Measurements from ENCODE around the gene INO80C.

Gene INO80C

DNA sequence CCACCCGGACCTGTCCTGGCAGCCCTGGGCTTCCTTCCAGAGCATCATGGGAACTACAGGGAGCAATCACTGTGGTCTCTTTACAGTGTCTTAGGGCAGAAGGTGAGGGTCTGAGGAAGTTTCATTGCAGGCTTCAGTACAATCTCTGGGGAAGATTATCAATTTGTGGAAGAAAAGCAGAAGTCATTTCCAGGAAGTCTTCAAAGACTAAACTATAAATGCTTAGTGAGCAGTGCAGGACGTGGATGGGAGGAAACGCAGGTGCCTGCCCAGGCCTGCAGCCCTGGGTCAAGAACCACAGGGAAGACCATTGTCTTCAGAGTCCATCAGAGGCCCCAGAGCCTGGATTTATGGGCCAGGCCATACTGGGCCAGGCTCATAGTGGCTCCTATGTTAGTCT lies 54.3 kb downstream of the INO80C start:
- no peak overlapping the region for H3K27ac ChIP-seq (ENCODE audit: low read length)
- H3K36me3 ChIP-seq (ENCODE audit: control insufficient read depth in 2 of 2, insufficient read depth in 2 of 2, low read length in 2 of 2): no peaks in the 10 kb centered on the region
- no peaks in the 10 kb centered on the region for H3K9me3 ChIP-seq (ENCODE audit: control insufficient read depth in 2 of 2, low read length in 2 of 2)
- H3K27me3 ChIP-seq (ENCODE audit: control insufficient read depth in 1 of 2, insufficient read depth in 2 of 2, low read length in 2 of 2): no peaks in the 10 kb centered on the region
- no peak overlapping the region for H3K4me3 ChIP-seq (ENCODE audit: low read length in 2 of 2)
- H3K4me1 ChIP-seq (ENCODE audit: control insufficient read depth, insufficient read depth, low read length): no peaks in the 10 kb centered on the region
- H3K9ac ChIP-seq (ENCODE audit: low read length in 2 of 2): no peak overlapping the region

DNA sequence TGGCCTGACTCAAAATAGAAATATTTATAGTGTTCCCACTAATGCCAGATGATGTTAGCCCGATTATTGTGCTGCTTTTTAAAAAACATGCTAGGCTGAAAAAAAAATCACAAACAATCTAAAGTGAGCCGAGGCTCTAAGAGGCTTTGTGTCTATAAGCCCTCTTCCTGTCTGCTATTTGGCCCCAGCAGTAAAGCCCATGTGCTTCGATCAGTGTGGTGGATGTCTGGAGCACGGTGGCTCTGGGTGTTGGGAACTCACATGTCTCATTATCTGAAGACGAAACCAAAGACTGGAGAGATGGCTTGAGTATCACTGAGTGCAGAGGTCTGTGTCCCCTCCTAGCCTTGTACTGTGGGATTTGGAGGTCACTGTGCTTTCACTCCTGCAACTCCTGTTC lies 55.1 kb downstream of the INO80C start:
- peak overlapping the region in 1 of 2 donors; percentile 21 for H3K9ac ChIP-seq (ENCODE audit: low read length in 2 of 2)
- H3K4me1 ChIP-seq (ENCODE audit: control insufficient read depth, insufficient read depth, low read length): no peaks in the 10 kb centered on the region
- no peaks in the 10 kb centered on the region for H3K9me3 ChIP-seq (ENCODE audit: control insufficient read depth in 2 of 2, low read length in 2 of 2)
- H3K27ac ChIP-seq (ENCODE audit: low read length): no peak overlapping the region
- no peak overlapping the region for H3K4me3 ChIP-seq (ENCODE audit: low read length in 2 of 2)
- H3K36me3 ChIP-seq (ENCODE audit: control insufficient read depth in 2 of 2, insufficient read depth in 2 of 2, low read length in 2 of 2): no peaks in the 10 kb centered on the region
- no peaks in the 10 kb centered on the region for H3K27me3 ChIP-seq (ENCODE audit: control insufficient read depth in 1 of 2, insufficient read depth in 2 of 2, low read length in 2 of 2)

DNA sequence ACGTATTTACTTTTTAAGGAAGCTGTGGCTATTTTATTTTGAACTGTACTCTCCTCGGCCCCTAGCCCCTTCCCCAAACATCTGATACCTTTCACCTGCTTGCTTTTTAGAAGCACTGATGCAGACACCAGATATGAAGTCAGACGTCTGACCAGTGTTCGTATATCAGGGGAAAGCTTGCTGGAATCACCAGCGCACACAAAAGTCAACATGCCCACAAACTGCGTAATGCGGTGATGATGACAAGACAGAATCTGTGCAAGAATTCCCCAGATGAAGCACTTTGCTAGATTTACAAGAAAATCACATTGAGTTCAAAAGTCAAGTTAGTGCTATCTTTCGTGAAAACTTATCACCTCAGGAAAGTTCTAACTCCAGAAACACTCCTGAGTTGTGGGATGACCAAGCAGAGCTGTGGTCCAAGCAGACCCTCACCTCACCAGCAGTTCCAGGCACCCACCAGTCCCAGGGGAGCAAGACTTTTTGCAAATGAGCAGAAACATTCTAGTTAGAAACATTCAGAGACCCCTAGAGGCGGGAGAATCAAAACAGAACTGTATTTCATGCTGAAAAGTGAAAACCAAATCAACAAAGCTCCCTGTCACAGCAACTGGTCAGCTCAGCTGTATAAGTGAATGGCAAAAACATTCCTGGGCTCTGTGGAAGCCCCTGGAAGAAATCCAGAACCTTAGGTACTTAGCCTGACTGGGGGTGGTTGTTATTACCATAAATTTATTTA lies 55.7 kb downstream of the INO80C start:
- Histone ChIP-seq H3K4me3 (ENCODE audit: low read length in 2 of 2) (no peak overlapping the region), H3K9me3 (ENCODE audit: control insufficient read depth in 2 of 2, low read length in 2 of 2) (no peaks in the 10 kb centered on the region), H3K27me3 (ENCODE audit: control insufficient read depth in 1 of 2, insufficient read depth in 2 of 2, low read length in 2 of 2) (no peaks in the 10 kb centered on the region), H3K27ac (ENCODE audit: low read length) (no peak overlapping the region), H3K4me1 (ENCODE audit: control insufficient read depth, insufficient read depth, low read length) (no peaks in the 10 kb centered on the region), H3K9ac (ENCODE audit: low read length in 2 of 2) (no peak overlapping the region), H3K36me3 (ENCODE audit: control insufficient read depth in 2 of 2, insufficient read depth in 2 of 2, low read length in 2 of 2) (no peaks in the 10 kb centered on the region)

DNA sequence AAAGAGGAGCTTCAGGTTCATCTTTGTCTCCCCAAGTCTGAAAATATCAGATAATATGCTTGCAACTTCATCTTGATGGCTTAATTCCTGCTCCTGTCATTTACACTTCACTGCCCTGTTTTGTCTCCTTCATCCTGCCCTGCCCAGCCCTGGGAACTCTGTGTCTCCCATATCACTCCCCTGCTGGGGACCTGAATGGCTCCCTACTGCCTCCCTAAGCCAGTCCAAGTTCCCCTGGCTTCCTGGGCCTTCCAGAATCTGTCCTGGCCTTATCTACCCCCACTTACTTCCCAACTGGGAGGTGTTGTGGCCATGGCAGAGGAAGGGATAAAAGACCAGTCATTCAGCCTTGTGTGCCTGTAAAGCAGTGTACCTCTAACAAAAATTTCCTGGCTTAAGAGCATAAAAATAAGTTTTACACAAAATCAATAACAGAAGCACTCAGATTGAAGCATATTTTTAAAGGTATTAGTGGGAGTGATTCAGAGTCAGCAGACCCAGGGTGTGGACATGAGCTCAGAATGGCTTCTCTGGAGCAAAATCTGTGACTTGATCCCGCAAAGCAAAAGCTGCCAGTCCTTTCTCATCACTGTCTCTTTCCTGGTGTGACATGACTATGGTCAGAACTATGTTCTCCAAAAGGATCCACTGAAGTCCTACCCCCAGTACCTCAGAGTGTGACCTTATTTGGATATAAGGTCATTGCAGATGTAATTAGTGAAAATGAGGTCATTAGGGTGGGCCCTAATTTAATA lies 59.1 kb downstream of the INO80C start:
- H3K9ac ChIP-seq (ENCODE audit: low read length in 2 of 2): no peak overlapping the region
- H3K36me3 ChIP-seq (ENCODE audit: control insufficient read depth in 2 of 2, insufficient read depth in 2 of 2, low read length in 2 of 2): no peaks in the 10 kb centered on the region
- H3K4me1 ChIP-seq (ENCODE audit: control insufficient read depth, insufficient read depth, low read length): no peaks in the 10 kb centered on the region
- no peak overlapping the region for H3K4me3 ChIP-seq (ENCODE audit: low read length in 2 of 2)
- H3K27ac ChIP-seq (ENCODE audit: low read length): no peak overlapping the region
- no peaks in the 10 kb centered on the region for H3K9me3 ChIP-seq (ENCODE audit: control insufficient read depth in 2 of 2, low read length in 2 of 2)
- no peaks in the 10 kb centered on the region for H3K27me3 ChIP-seq (ENCODE audit: control insufficient read depth in 1 of 2, insufficient read depth in 2 of 2, low read length in 2 of 2)

DNA sequence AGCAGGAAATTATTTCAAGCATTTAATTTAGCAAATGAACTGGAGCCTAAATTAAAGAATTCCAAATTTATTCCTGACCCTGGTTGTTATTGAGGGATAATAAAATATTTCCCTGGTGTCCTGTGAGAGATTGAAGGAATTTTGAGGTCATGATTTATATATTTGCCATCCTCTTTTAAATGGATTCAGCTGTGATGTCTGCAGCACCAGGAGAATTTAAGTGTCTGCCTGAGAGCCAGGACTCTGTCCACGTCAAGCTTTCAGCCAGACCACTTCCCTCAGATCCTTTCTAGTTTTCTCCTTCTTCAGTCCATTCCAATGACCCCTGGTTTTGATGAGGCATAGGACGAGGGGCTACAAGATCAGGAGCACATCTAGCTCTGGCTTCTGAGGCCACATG lies 59.9 kb downstream of the INO80C start:
- Histone ChIP-seq H3K27me3 (ENCODE audit: control insufficient read depth in 1 of 2, insufficient read depth in 2 of 2, low read length in 2 of 2) (no peaks in the 10 kb centered on the region), H3K9ac (ENCODE audit: low read length in 2 of 2) (no peak overlapping the region), H3K4me3 (ENCODE audit: low read length in 2 of 2) (no peak overlapping the region), H3K27ac (ENCODE audit: low read length) (no peak overlapping the region), H3K4me1 (ENCODE audit: control insufficient read depth, insufficient read depth, low read length) (no peaks in the 10 kb centered on the region), H3K36me3 (ENCODE audit: control insufficient read depth in 2 of 2, insufficient read depth in 2 of 2, low read length in 2 of 2) (no peaks in the 10 kb centered on the region), H3K9me3 (ENCODE audit: control insufficient read depth in 2 of 2, low read length in 2 of 2) (no peaks in the 10 kb centered on the region)

DNA sequence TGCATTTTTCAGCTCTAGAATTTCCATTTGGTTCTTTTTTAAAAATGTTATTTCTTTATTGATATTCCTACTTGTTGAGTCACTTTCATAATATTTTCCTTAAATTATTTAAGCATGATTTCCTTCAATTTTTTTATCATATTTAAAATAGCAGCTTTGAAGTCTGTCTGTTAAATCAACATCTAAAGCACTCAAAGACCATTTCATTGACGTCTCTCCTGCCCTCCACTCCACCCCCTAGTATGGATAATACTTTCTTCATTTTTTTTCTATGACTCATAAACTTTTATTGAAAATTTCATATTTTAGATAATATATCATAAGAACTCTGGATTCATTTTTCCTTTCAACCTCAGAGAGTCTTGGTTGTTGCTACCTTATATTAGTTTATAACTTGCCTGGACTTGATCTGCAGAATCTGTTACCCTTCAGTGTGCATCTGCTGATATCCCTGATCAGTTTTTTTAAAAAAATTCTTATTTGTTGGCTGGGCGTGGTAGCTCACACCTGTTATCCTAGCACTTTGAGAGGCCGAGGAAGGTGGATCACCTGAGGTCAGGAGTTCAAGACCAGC lies 61.6 kb downstream of the INO80C start:
- Histone ChIP-seq H3K4me3 (ENCODE audit: low read length in 2 of 2) (no peak overlapping the region), H3K27me3 (ENCODE audit: control insufficient read depth in 1 of 2, insufficient read depth in 2 of 2, low read length in 2 of 2) (no peaks in the 10 kb centered on the region), H3K9me3 (ENCODE audit: control insufficient read depth in 2 of 2, low read length in 2 of 2) (no peaks in the 10 kb centered on the region), H3K4me1 (ENCODE audit: control insufficient read depth, insufficient read depth, low read length) (no peaks in the 10 kb centered on the region), H3K27ac (ENCODE audit: low read length) (no peak overlapping the region), H3K36me3 (ENCODE audit: control insufficient read depth in 2 of 2, insufficient read depth in 2 of 2, low read length in 2 of 2) (no peaks in the 10 kb centered on the region), H3K9ac (ENCODE audit: low read length in 2 of 2) (no peak overlapping the region)

DNA sequence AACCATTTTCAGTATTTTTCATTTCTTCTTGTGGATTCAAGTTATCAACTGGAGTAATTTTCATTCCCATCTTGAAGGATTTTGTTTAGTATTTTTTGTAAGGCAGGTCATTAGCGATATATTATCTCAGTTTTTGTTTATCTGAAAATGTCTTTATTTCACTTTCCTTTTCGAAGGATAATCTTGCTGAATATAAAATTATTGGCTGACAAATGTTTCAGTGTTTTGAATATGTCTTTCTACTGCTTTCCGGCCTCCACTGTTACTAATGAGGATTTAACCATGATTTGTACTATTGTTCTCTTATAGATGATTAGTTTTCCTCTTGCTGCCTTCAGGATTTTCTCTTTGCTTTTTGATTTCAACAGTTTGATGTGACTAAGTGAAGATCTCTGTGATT lies 62.4 kb downstream of the INO80C start:
- Histone ChIP-seq H3K4me1 (ENCODE audit: control insufficient read depth, insufficient read depth, low read length) (no peaks in the 10 kb centered on the region), H3K27ac (ENCODE audit: low read length) (no peak overlapping the region), H3K9ac (ENCODE audit: low read length in 2 of 2) (no peak overlapping the region), H3K4me3 (ENCODE audit: low read length in 2 of 2) (no peak overlapping the region), H3K27me3 (ENCODE audit: control insufficient read depth in 1 of 2, insufficient read depth in 2 of 2, low read length in 2 of 2) (no peaks in the 10 kb centered on the region), H3K9me3 (ENCODE audit: control insufficient read depth in 2 of 2, low read length in 2 of 2) (no peaks in the 10 kb centered on the region), H3K36me3 (ENCODE audit: control insufficient read depth in 2 of 2, insufficient read depth in 2 of 2, low read length in 2 of 2) (no peaks in the 10 kb centered on the region)

DNA sequence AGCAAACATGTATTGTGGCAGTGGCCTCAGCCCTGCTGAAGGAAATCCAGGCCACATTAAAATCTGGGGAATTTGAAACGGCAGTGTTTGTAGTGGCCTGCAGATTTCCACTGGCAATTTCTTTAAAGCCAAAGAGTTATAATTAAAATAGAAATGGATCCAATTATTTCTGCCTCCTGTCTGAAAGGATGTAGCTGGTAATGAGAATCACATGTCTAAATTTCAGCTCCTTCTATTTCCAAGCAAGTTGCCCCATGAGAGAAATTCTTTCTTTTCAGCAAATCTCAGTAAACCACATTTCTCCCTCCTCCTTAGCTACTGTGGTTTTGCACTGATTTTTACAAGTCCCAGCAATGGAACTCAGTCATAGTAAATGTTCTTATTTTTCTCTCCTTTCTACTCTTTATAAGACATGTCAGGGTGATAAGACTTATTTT lies 65.2 kb downstream of the INO80C start:
- no peak overlapping the region for H3K9ac ChIP-seq (ENCODE audit: low read length in 2 of 2)
- no peaks in the 10 kb centered on the region for H3K36me3 ChIP-seq (ENCODE audit: control insufficient read depth in 2 of 2, insufficient read depth in 2 of 2, low read length in 2 of 2)
- no peak overlapping the region for H3K4me3 ChIP-seq (ENCODE audit: low read length in 2 of 2)
- H3K27ac ChIP-seq (ENCODE audit: low read length): peak overlapping the region; percentile 53
- H3K4me1 ChIP-seq (ENCODE audit: control insufficient read depth, insufficient read depth, low read length): no peaks in the 10 kb centered on the region
- H3K9me3 ChIP-seq (ENCODE audit: control insufficient read depth in 2 of 2, low read length in 2 of 2): no peaks in the 10 kb centered on the region
- no peaks in the 10 kb centered on the region for H3K27me3 ChIP-seq (ENCODE audit: control insufficient read depth in 1 of 2, insufficient read depth in 2 of 2, low read length in 2 of 2)

DNA sequence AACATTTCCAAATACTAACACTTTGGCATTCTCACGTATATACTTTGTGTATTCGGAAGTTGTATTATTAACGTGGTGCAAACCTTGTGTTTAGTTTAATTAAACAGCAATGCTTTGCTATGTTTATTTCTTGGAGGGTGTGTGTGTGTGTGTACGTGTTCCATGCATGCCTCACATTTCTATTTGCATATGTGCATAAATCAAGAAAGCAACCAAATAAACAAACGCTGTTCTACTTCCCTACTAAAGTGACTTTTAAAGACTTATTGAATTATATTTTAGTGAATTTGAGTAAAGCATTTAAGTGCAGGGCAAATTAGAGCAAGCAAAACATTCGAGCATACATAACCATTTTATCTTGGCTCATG lies 66.4 kb downstream of the INO80C start:
- Histone ChIP-seq H3K36me3 (ENCODE audit: control insufficient read depth in 2 of 2, insufficient read depth in 2 of 2, low read length in 2 of 2) (no peaks in the 10 kb centered on the region), H3K4me1 (ENCODE audit: control insufficient read depth, insufficient read depth, low read length) (no peaks in the 10 kb centered on the region), H3K9me3 (ENCODE audit: control insufficient read depth in 2 of 2, low read length in 2 of 2) (no peaks in the 10 kb centered on the region), H3K27ac (ENCODE audit: low read length) (no peak overlapping the region), H3K9ac (ENCODE audit: low read length in 2 of 2) (no peak overlapping the region), H3K4me3 (ENCODE audit: low read length in 2 of 2) (no peak overlapping the region), H3K27me3 (ENCODE audit: control insufficient read depth in 1 of 2, insufficient read depth in 2 of 2, low read length in 2 of 2) (no peaks in the 10 kb centered on the region)

DNA sequence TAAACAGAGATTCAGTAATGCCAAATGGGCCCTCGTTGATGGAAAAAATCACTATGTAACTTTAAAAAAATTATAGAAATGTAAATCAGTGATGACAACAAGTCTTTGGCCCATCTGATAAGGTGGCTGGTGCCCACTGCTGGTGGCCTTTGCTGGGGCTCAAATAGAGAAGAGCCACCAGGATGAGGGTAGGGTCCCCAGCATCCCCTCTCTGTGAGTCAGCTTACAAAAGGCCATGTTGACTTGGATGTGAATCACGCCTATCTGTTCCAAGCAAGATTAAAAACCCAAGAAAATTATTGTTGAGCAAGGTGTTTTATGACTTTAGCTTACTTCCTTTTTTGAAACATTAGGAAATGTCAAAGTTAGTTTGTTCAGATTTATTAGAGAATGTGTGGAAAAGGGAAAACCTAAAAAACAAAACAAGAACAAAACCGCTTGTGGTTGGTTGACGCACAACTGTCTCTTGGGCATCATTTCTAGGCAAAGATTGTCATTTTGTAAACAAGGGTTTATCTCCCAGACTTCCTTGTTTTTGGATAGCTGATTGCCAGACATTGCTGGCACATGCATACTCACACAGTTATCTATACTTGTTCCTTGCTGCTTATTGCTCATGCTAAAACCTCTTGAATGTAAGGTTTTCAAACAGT lies 66.9 kb downstream of the INO80C start:
- Histone ChIP-seq H3K36me3 (ENCODE audit: control insufficient read depth in 2 of 2, insufficient read depth in 2 of 2, low read length in 2 of 2) (no peaks in the 10 kb centered on the region), H3K27me3 (ENCODE audit: control insufficient read depth in 1 of 2, insufficient read depth in 2 of 2, low read length in 2 of 2) (no peaks in the 10 kb centered on the region), H3K4me3 (ENCODE audit: low read length in 2 of 2) (no peak overlapping the region), H3K4me1 (ENCODE audit: control insufficient read depth, insufficient read depth, low read length) (no peaks in the 10 kb centered on the region), H3K9ac (ENCODE audit: low read length in 2 of 2) (no peak overlapping the region), H3K9me3 (ENCODE audit: control insufficient read depth in 2 of 2, low read length in 2 of 2) (no peaks in the 10 kb centered on the region), H3K27ac (ENCODE audit: low read length) (no peak overlapping the region)

All from stomach smooth muscle (tissue), 2 donors.